GM06990 (cell line): ENCODE data around the gene PLP2.

ENCODE experiments used
- DNase-seq: peaks from one replicate; pipeline ENCODE4 v3.0.0-alpha.2; 2011; ENCODE audit not compliant: insufficient read length; ENCODE audit errors: extremely low read depth
- H3K27me3 ChIP-seq: replicated peaks from 2 replicates; pipeline ENCODE4 v1.6.0; 2011; ENCODE audit warnings: low read length; ENCODE audit not compliant: control insufficient read depth, insufficient read depth
- H3K36me3 ChIP-seq: 2 replicates; pipeline ENCODE4 v1.5.1; 2011; ENCODE audit warnings: low read length; ENCODE audit not compliant: control insufficient read depth, insufficient read depth
- H3K4me3 ChIP-seq: replicated peaks from 2 replicates; pipeline ENCODE4 v1.5.1; 2011; ENCODE audit warnings: low read depth, mild to moderate bottlenecking, control low read depth, low read length
- TF ChIP-seq, protein P1 (sequence below): IDR thresholded peaks from 2 replicates; pipeline ENCODE4 v1.5.1; 2011; ENCODE audit warnings: low read length, control low read depth, mild to moderate bottlenecking, inconsistent platforms; ENCODE audit not compliant: insufficient read depth, poor library complexity, severe bottlenecking

PLP2 gene

GRCh38 chrX:49202022-49202421 is 30.3 kb downstream of the PLP2 start:
- Histone ChIP-seq H3K4me3 (no peak overlapping the region), H3K36me3 (no peaks in the 10 kb centered on the region), H3K27me3 (no peaks in the 10 kb centered on the region)
- no peak for DNase-seq
- TF ChIP-seq, protein P1, sequence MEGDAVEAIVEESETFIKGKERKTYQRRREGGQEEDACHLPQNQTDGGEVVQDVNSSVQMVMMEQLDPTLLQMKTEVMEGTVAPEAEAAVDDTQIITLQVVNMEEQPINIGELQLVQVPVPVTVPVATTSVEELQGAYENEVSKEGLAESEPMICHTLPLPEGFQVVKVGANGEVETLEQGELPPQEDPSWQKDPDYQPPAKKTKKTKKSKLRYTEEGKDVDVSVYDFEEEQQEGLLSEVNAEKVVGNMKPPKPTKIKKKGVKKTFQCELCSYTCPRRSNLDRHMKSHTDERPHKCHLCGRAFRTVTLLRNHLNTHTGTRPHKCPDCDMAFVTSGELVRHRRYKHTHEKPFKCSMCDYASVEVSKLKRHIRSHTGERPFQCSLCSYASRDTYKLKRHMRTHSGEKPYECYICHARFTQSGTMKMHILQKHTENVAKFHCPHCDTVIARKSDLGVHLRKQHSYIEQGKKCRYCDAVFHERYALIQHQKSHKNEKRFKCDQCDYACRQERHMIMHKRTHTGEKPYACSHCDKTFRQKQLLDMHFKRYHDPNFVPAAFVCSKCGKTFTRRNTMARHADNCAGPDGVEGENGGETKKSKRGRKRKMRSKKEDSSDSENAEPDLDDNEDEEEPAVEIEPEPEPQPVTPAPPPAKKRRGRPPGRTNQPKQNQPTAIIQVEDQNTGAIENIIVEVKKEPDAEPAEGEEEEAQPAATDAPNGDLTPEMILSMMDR, result no peak

- TF ChIP-seq, protein P1, result no peak
- Histone ChIP-seq H3K36me3 (no peaks in the 10 kb centered on the region), H3K4me3 (no peak overlapping the region), H3K27me3 (no peaks in the 10 kb centered on the region)
- no peak for DNase-seq
These were observed 31.8 kb downstream of the PLP2 start for GRCh38 chrX:49203536-49203935.

DNA sequence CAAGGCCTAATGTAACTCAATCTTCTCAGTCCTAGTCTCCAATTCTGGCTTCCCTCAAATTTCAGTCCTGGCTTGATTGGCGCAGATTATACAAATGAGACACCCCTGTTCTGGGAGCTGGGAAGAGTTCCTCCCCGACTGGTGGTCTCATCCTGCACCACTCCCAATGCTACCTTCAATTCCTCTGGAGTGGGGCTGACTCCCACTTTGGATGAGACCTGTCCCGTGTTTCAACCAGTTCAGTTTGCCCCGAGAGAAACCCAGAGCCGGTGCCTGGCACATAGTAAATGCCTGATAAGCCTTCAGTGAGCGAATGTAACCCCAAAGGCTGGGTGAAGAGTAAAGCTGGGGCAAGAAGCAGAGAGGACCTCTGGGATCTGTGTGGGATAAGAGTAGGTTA is 32.3 kb downstream of the PLP2 start:
- Histone ChIP-seq H3K36me3 (no peaks in the 10 kb centered on the region), H3K27me3 (no peaks in the 10 kb centered on the region), H3K4me3 (no peak overlapping the region)
- TF ChIP-seq, protein P1, result no peak
- DNase-seq, result no peak

- TF ChIP-seq, protein P1, result no peak
- no peak for DNase-seq
- no peak overlapping the region for H3K4me3 ChIP-seq
- H3K36me3 ChIP-seq, result no peaks in the 10 kb centered on the region
- no peaks in the 10 kb centered on the region for H3K27me3 ChIP-seq
These were observed 33.0 kb downstream of the PLP2 start for GRCh38 chrX:49204709-49205108.

GRCh38 chrX:49205443-49205842 is 33.7 kb downstream of the PLP2 start:
- Histone ChIP-seq H3K4me3 (no peak overlapping the region), H3K27me3 (no peaks in the 10 kb centered on the region), H3K36me3 (no peaks in the 10 kb centered on the region)
- TF ChIP-seq, protein P1, result no peak
- DNase-seq, result no peak

- H3K4me3 ChIP-seq, result no peak overlapping the region
- H3K36me3 ChIP-seq, result no peaks in the 10 kb centered on the region
- no peak for DNase-seq
- TF ChIP-seq, protein P1, result no peak
- H3K27me3 ChIP-seq, result no peaks in the 10 kb centered on the region
These were observed 34.8 kb downstream of the PLP2 start for GRCh38 chrX:49206543-49206942.
